SH-SY5Y (cell line): ENCODE results near the gene MAPK9.

Experiments used
- GATA2 ChIP-seq: IDR thresholded peaks from 2 replicates; pipeline ENCODE4 v1.6.1; 2011; ENCODE audit warnings: mild to moderate bottlenecking, low read depth, low read length
- GATA3 ChIP-seq: IDR thresholded peaks from 2 replicates; pipeline ENCODE4 v1.6.1; 2011; ENCODE audit warnings: low read depth, mild to moderate bottlenecking, low read length, moderate library complexity

- TF ChIP-seq GATA3 (no peak), GATA2 (no peak)
Measured at GRCh38 chr5:180222056-180222455, 69.8 kb downstream of the MAPK9 start.
